Bronchial epithelial cell (primary cell): ENCODE results near the gene U2AF1L4. TPM values are rescaled to one million over a fixed set of nuclear protein-coding genes. Genes with fewer than 3 reads are reported as not detected.

Source experiments
- DNase-seq: peaks from one replicate; pipeline ENCODE4 v3.0.0-alpha.2; 2010; ENCODE audit warnings: low read depth
- FAIRE-seq: peaks from 2 replicates; lab custom pipeline; 2011; peaks lifted over from hg19 to GRCh38; lab: Jason Lieb, UNC
- H3K27me3 ChIP-seq: 2 replicates; pipeline ENCODE4 v1.5.1; 2011; ENCODE audit warnings: low read length; ENCODE audit not compliant: control insufficient read depth, insufficient read depth
- H3K36me3 ChIP-seq: 2 replicates; pipeline ENCODE4 v1.5.1; 2011; ENCODE audit warnings: low read length; ENCODE audit not compliant: control insufficient read depth, insufficient read depth
- H3K4me3 ChIP-seq: 2 replicates; pipeline ENCODE4 v1.5.1; 2011; ENCODE audit warnings: mild to moderate bottlenecking, low read depth, low read length, control low read depth
- CTCF ChIP-seq: IDR thresholded peaks from 2 replicates; pipeline ENCODE4 v1.5.1; 2011; ENCODE audit warnings: mild to moderate bottlenecking, moderate library complexity, low read length, control low read depth, inconsistent platforms; ENCODE audit not compliant: insufficient read depth, severe bottlenecking
- total RNA-seq: library from RNA; depleted of rRNA; stranded (reverse); fragments of >200 nt; gene quantifications from 2 replicates; pipeline ENCODE4 v1.2.1, GENCODE V29; 2014

Gene U2AF1L4
- total RNA-seq, 1 donor from 2014 or later, result 14.7 TPM

DNA sequence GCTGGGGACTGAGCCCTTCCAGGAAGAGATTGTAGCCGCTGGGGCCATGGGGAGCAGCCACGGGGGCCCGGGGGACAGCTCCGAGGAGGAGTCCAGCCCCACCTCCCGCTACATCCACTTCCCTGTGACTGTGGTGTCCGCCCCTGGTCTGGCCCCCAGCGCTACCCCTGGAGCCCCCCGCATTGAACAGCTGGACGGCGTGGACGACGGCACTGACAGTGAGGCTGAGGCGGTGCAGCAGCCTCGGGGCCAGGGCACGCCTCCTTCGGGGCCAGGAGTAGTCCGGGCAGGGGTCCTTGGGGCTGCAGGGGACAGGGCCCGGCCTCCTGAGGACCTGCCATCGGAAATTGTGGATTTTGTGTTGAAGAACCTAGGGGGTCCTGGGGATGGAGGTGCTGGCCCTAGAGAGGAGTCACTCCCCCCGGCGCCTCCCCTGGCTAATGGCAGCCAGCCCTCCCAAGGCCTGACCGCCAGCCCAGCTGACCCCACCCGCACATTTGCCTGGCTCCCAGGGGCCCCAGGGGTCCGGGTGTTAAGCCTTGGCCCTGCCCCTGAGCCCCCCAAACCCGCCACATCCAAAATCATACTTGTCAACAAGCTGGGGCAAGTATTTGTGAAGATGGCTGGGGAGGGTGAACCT lies 12.6 kb downstream of the U2AF1L4 start:
- no peak for TF ChIP-seq CTCF
- DNase-seq (no peak), FAIRE-seq (no peak)
- H3K4me3 ChIP-seq, result no peak overlapping the region
- H3K36me3 ChIP-seq, result peaks cover 54% of the 10 kb centered on the region
- H3K27me3 ChIP-seq, result no peaks in the 10 kb centered on the region

- Histone ChIP-seq H3K36me3 (peaks cover 58% of the 10 kb centered on the region), H3K4me3 (no peak overlapping the region), H3K27me3 (no peaks in the 10 kb centered on the region)
- FAIRE-seq, result no peak
- no peak for DNase-seq
- no peak for TF ChIP-seq CTCF
Measured at GRCh38 chr19:35731779-35732405, 13.3 kb downstream of the U2AF1L4 start.

DNA sequence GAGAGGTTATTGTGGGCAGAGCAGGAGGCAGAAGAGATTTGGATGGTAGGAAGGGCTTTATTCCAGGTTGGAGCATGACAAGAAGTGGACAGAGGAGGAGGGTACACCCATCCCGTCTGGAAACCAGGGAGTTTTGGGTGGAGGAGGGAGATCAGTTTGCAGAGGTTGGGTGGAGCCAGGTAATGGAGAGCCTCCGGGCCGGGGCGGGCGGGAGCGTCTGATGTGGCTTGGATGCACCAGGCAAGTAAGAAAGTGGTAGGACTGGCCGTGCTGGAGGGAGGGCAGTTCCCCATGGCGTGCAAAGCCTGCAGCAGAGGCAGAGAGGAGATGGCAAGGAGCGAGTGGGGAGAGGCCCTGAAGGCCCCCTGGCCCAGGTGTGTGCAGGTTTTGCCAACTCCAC lies 13.9 kb downstream of the U2AF1L4 start:
- Histone ChIP-seq H3K4me3 (no peak overlapping the region), H3K27me3 (no peaks in the 10 kb centered on the region), H3K36me3 (peaks cover 53% of the 10 kb centered on the region)
- DNase-seq (no peak), FAIRE-seq (no peak)
- no peak for TF ChIP-seq CTCF

DNA sequence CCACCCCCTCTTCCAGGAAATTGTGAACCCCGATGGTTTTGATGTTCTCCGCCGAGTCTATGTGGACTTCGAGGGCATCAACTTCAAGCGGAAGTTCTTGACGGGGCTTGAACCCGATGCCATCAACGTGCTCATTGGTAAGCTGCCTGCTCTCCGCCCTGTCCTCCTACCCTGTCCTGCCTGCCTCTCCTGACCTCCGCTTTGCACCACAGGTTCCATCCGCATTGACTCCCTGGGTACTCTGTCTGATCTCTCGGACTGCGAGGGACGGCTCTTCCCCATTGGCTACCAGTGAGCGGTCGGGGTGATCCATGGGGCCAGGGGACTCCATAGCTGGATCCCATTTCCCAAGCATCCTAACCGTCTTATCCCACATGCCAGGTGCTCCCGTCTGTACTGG lies 14.9 kb downstream of the U2AF1L4 start:
- no peak for TF ChIP-seq CTCF
- DNase-seq (no peak), FAIRE-seq (no peak)
- H3K4me3 ChIP-seq, result no peak overlapping the region
- H3K27me3 ChIP-seq, result no peaks in the 10 kb centered on the region
- H3K36me3 ChIP-seq, result peaks cover 60% of the 10 kb centered on the region

DNA sequence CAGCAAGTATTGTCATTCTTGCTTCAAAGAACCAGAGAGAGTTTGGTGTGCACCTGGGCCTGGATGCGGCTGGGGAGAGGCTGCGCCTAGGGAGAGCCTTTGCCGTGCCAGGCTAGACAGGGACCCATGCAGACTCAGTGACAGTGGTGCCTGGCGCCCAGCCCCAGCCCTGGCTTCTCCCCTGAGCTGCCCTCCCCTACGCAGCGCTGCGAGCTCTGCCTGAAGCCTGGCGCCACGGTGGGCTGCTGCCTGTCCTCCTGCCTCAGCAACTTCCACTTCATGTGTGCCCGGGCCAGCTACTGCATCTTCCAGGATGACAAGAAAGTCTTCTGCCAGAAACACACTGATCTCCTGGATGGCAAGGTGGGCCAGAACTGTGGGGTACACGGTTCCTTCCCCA lies 15.5 kb downstream of the U2AF1L4 start:
- no peak overlapping the region for H3K4me3 ChIP-seq

More for the DNA sequence above, 15.5 kb downstream of the U2AF1L4 start:
- DNase-seq, result no peak
- no peak for FAIRE-seq
- peaks cover 62% of the 10 kb centered on the region for H3K36me3 ChIP-seq
- H3K27me3 ChIP-seq, result no peaks in the 10 kb centered on the region
- TF ChIP-seq CTCF, result no peak
